Suprapubic skin (tissue), 4 donors: Measurements from ENCODE around the gene LMF2. TPM values are rescaled to one million over a fixed set of nuclear protein-coding genes. Genes with fewer than 3 reads are reported as not detected.
A peak's percentile ranks its signal among the peaks of the same experiment; 100 is the strongest.

ENCODE experiments used
- DNase-seq, 2 donors: peaks; one replicate each; pipeline ENCODE4 v3.0.0-alpha.2; 2019; ENCODE audit warnings: low spot score in 2 of 2
- H3K27ac ChIP-seq: fragments of 200-600 bp; sonication (generic); one replicate; pipeline ENCODE4 v1.5.1; 2019
- H3K27me3 ChIP-seq: fragments of 200-600 bp; sonication (generic); one replicate; pipeline ENCODE4 v1.5.1; 2019
- H3K36me3 ChIP-seq: fragments of 200-600 bp; sonication (generic); one replicate; pipeline ENCODE4 v1.5.1; 2019
- H3K4me1 ChIP-seq: fragments of 200-600 bp; sonication (generic); one replicate; pipeline ENCODE4 v1.5.1; 2019
- H3K4me3 ChIP-seq: fragments of 200-600 bp; sonication (generic); one replicate; pipeline ENCODE4 v1.5.1; 2019; ENCODE audit warnings: mild to moderate bottlenecking
- H3K9me3 ChIP-seq: fragments of 200-600 bp; sonication (generic); one replicate; pipeline ENCODE4 v1.5.1; 2019
- CTCF ChIP-seq, 2 donors: fragments of 200-600 bp in 1 of 2; fragments of 450-650 bp in 1 of 2; sonication (generic) in 1 of 2; IDR thresholded peaks; one replicate each; pipeline ENCODE4 v1.5.1; 2016 to 2019; ENCODE audit warnings: antibody characterized with exemption in 2 of 2, mild to moderate bottlenecking in 1 of 2, moderate library complexity in 1 of 2
- EP300 ChIP-seq: sonication (generic); formaldehyde crosslinking; IDR thresholded peaks from one replicate; pipeline ENCODE4 v1.6.1; 2017; ENCODE audit warnings: antibody characterized with exemption
- POLR2A ChIP-seq, 2 donors: fragments of 450-650 bp; IDR thresholded peaks; one replicate each; pipeline ENCODE4 v1.6.1; 2017; ENCODE audit warnings: antibody characterized with exemption in 2 of 2, mild to moderate bottlenecking in 2 of 2, moderate library complexity in 2 of 2
- POLR2AphosphoS5 ChIP-seq, 3 donors: sonication (generic); formaldehyde crosslinking; IDR thresholded peaks; one replicate each; pipeline ENCODE4 v1.6.1; 2017; ENCODE audit warnings: antibody characterized with exemption in 3 of 3
- WGBS: methylation state at CpG from one replicate; pipeline ENCODE4 v1.1.5; 2018; 5-methylcytosine and 5-hydroxymethylcytosine counted together
- total RNA-seq, 4 donors: library from RNA; depleted of rRNA; stranded (reverse); fragments of >200 nt; gene quantifications; one replicate each; pipeline ENCODE4 v1.1.0, GENCODE V29; 2016

LMF2 gene
- total RNA-seq, 4 donors from 2014 or later = 28.9 to 65.6 (median 44.7) TPM

GRCh38 chr22:50507991-50508884, 736 bp upstream of the LMF2 start, which contains the start of gene NCAPH2:
NCAPH2 (plus strand) TSS chr22:50508224; CDS start chr22:50508338, 114 bp downstream.
- 1% methylated on average over 45 of the region's 76 CpGs for WGBS
- peak within 1 kb of the TSS; percentile 81 for H3K4me3 ChIP-seq
- H3K9me3 ChIP-seq = no peaks in the 10 kb centered on the region
- H3K27ac ChIP-seq = peak within 1 kb of the TSS; percentile 86
- peaks cover 34% of the 10 kb centered on the region for H3K36me3 ChIP-seq
- peaks cover 49% of the 10 kb centered on the region for H3K4me1 ChIP-seq
- TF ChIP-seq POLR2AphosphoS5 (IDR thresholded peaks at IDR 0.05) (peak; percentile 37 to 98 (median 96)), CTCF (IDR thresholded peaks at IDR 0.05) (no peak), EP300 (no peak), POLR2A (IDR thresholded peaks at IDR 0.05) (peak in 1 of 2 donors; percentile 64)
- DNase-seq = peak; percentile 97 to 98
- H3K27me3 ChIP-seq = no peaks in the 10 kb centered on the region

GRCh38 chr22:50506611-50507420, 686 bp downstream of the LMF2 start:
- WGBS = 3% methylated on average over 6 of the region's 21 CpGs
- H3K4me1 ChIP-seq = peaks cover 46% of the 10 kb centered on the region
- peak overlapping the region; percentile 76 for H3K27ac ChIP-seq
- peaks cover 47% of the 10 kb centered on the region for H3K36me3 ChIP-seq
- peak overlapping the region; percentile 81 for H3K4me3 ChIP-seq
- DNase-seq = peak in 1 of 2 donors; percentile 82
- no peaks in the 10 kb centered on the region for H3K27me3 ChIP-seq
- TF ChIP-seq POLR2A (IDR thresholded peaks at IDR 0.05) (no peak), CTCF (IDR thresholded peaks at IDR 0.05) (no peak), POLR2AphosphoS5 (IDR thresholded peaks at IDR 0.05) (no peak), EP300 (no peak)
- H3K9me3 ChIP-seq = no peaks in the 10 kb centered on the region

- TF ChIP-seq EP300 (no peak), CTCF (IDR thresholded peaks at IDR 0.05) (no peak)
- no peaks in the 10 kb centered on the region for H3K27me3 ChIP-seq
- H3K27ac ChIP-seq = no peak overlapping the region
- H3K4me1 ChIP-seq = peaks cover 44% of the 10 kb centered on the region
- H3K9me3 ChIP-seq = no peaks in the 10 kb centered on the region
- DNase-seq = peak in 1 of 2 donors; percentile 73
- H3K4me3 ChIP-seq = peak overlapping the region; percentile 81
- peaks cover 43% of the 10 kb centered on the region for H3K36me3 ChIP-seq
- 100% methylated on average over 1 of the region's 41 CpGs for WGBS
Measured at GRCh38 chr22:50505776-50506610, 1.5 kb downstream of the LMF2 start.

GRCh38 chr22:50505276-50505775, 2.2 kb downstream of the LMF2 start:
- Histone ChIP-seq H3K27me3 (no peaks in the 10 kb centered on the region), H3K9me3 (no peaks in the 10 kb centered on the region), H3K27ac (no peak overlapping the region), H3K4me1 (peaks cover 44% of the 10 kb centered on the region), H3K36me3 (peaks cover 38% of the 10 kb centered on the region), H3K4me3 (no peak overlapping the region)
- TF ChIP-seq EP300 (no peak), CTCF (IDR thresholded peaks at IDR 0.05) (no peak), POLR2A (IDR thresholded peaks at IDR 0.05) (no peak), POLR2AphosphoS5 (IDR thresholded peaks at IDR 0.05) (no peak)
- peak; percentile 53 to 75 for DNase-seq
- WGBS = no CpG with 5 or more reads among the region's 14 CpGs
